Right renal pelvis (tissue), 4 donors: ENCODE results near the gene CDC42EP3. TPM values are rescaled to one million over a fixed set of nuclear protein-coding genes. Genes with fewer than 3 reads are reported as not detected.
A peak's percentile ranks its signal among the peaks of the same experiment; 100 is the strongest.

Experiments used
- DNase-seq, 4 donors: peaks; one replicate each; pipeline ENCODE4 v3.0.0-alpha.2; 2013; ENCODE audit warnings: low read depth in 4 of 4, low spot score in 3 of 4, missing footprints in 1 of 4
- polyA plus RNA-seq, 4 donors: library from polyadenylated mRNA; unstranded; fragments of 120-200 nt; gene quantifications; one replicate each; pipeline ENCODE4 v1.2.1, GENCODE V29; 2013; ENCODE audit not compliant: insufficient read length in 4 of 4

The CDC42EP3 gene
- polyA plus RNA-seq, 4 donors = 50.7 to 59.8 (median 58.6) TPM

DNA sequence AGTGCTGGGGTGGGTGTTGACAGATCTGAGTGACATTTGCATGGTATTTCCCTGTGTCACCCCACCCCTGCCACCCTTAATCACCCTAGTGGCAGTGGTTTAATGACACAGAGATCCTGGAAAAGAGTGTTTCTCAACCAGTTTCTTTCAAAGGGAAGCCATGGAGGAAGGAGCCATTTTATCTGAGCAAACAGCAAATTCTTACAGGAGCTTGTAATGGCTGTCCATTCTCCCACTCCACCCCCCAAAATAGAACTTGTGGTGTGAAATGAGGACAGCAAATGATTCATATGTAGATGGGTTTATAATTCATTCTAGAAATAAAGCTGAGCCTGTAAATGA, 51.5 kb downstream of the CDC42EP3 start:
- DNase-seq = no peak

DNA sequence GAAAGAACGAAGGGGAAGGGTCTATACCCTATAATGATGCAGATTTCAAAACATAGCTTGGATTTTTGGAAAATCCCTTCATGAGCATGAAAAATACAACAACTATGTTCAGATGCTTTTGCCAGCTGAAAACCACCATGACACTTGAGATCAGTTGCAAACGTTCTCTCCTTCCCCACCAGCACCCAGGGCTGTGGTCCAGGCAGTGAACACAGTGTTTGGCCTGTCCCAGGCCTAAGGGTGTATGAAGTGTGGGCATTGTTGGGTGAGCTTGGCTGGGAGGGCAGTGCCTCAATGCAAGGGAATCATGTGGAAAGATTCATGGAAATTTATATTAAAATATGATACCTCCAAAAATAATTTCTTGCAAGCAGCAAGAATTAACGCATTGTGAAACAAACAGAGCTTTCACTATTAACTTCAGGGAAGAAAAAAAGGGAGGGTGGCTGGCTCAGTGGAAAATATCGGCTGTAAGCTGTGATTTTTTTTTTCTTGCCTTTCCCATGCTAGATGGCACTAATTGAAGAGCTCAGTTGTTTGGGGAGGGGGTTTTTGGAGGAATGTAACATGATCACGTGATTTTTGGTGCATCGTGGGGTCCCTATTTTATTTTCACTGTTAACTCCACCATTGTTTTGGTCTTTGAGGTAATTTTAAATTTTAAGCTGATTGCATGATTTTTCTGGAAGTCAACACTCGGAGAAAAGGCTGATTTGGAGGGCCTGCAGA, 52.0 kb downstream of the CDC42EP3 start:
- no peak for DNase-seq

DNA sequence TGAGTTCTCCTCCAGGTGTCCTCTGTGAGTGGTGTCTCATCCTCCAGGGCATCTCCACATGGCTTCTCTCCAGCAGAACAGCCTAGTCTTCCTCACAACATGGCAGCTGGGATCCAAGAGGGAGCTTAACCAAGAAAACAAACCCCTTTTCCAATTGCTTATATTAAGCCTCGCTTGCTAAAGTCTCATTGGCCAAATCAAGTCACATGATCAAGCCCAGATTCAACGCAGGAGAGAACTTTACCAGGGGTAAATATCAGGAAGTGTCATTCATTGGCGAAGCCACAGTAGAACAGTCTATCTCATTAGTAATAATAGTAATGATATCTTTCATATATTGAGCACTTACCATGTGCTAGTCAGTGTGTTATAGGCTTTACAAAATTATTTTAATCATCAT, 53.1 kb downstream of the CDC42EP3 start:
- DNase-seq = no peak

DNA sequence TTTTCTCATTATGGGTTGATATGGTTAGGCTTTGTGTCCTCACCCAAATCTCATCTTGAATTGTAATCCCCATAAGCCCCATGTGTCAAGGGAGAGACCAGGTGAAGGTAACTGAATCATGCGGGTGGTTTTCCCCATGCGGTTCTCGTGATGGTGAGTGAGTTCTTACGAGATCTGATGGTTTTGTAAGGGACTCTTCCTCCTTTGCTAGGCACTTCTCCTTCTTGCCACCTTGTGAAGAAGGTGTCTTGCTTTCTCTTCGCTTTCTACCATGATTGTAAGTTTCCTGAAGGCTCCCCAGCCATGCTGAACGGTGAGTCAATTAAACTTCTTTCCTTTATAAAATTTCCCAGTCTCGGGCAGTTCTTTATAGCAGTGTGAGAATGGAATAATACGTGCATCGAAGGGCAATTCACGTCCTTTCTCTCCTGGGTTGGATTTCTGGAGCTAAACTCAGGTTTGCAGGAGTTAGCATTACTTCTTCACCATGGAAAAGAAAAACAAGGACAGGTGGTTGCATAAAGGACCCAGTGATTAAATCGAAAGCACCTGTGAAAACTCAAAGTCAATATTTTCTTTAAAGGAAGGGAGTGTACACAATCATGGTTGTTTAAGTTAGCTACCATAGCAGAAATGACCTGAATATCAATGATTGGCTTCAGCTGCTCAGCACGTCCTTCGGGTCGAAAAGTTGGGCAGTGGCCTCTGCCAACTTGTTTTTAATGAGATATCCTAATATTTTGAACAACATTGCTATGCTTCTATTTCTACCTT, 54.1 kb downstream of the CDC42EP3 start:
- no peak for DNase-seq

DNA sequence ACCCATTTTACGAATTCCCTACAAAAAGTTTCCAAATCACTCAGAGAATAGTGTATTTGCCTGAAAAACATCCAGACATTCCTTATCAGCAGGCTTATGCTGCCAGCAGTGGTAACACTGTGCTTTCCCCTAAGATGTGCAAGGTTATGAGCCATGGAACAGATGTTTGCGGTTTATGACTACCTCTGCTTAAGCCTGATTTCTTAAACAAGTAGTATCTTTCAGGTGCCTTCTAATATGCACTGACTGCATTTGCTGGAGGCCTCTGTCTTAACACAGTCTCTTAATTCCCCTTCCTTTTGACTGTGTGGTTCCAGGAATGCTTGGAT, 54.8 kb downstream of the CDC42EP3 start:
- no peak for DNase-seq

DNA sequence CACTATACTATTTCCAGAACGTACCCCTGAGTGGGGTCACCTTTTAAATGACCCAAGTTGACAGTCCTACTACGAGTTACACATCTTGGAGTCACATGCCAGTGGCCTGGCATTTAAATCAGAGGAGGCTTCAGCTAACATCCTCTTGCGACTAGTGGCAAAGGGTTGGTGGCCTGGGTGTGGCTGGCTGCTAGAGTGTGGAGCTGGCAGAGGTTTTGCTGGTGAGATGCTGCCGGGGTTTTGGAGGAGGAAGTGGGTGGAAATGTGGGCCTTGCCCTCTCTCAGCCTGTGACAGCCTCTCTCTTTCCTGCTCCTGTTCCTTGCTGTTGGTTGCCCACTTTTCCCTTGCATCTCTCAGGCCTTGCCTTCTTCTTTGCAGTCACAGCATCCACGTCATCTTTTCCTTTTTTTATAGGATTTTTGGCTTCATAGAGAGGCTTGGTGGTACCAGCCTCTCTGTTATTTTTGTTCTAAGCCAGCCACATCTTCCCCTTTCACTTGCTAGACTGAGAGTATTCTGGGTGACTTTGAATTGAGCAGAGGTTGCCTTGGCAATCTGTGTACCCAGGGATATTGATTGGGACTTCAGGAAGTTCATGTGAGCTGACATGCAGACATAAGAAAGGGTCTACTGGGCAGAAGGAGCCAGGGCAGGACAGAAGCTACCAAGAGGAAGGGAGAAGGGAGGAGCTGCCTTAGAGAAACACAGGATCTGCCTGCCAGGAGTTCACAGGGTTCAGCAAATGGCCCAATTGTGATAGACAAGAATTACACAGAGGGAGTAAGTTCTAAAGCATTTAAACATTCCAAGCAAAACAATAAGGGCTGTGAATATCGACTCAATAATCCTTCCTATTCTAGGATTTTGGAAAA, 55.4 kb downstream of the CDC42EP3 start:
- no peak for DNase-seq

DNA sequence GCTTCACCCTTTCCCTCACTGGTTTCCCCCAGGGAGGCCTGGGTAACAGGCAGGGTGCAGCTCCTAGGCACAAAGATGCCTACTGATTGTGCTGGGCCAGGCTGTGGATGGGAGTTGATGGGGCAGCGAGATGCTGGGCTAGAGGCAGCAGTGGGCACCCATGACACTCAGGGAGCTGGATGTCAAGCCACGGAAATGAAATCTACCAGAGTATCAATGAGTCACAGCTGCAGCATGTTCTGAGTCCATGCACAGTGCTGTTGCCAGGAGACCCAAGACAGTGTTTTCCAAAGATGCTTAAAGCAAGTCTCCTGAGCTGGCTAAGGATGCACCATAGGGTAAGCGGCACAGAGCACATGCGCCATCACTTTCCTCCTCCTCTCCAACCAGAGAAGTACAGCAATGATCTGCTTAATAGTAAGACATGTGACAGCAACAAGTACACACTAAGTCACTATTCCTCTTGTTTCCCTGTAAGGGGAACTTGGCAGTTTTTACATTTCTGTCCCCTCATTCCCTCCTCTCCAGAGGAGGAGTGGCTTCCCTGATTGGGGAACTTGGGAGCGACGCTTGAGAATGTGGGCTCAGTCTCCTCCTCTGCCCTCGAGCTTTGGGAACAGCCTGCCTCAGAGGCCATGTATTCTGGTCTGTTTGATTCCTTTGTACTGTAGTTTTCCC, 57.2 kb downstream of the CDC42EP3 start:
- DNase-seq = no peak

DNA sequence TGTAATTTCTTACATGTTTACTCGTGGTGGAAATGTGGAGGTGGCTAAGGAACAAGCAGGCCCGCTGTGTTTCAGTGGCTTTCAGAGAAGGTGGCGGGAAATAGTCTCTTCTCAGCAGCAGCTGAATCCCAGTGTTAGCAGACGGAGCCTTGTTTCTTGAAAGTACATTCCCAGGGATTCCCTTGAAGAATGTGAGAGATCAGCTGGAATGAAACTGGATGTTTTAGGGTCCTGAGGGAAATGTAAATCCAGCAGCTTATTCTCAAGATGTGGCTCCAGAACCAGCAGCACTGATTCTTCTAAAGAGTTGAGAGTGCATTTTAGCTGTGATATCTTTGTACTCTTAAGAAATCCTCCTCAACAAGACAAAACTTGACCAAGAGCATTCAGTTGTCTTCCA, 59.1 kb downstream of the CDC42EP3 start:
- no peak for DNase-seq

DNA sequence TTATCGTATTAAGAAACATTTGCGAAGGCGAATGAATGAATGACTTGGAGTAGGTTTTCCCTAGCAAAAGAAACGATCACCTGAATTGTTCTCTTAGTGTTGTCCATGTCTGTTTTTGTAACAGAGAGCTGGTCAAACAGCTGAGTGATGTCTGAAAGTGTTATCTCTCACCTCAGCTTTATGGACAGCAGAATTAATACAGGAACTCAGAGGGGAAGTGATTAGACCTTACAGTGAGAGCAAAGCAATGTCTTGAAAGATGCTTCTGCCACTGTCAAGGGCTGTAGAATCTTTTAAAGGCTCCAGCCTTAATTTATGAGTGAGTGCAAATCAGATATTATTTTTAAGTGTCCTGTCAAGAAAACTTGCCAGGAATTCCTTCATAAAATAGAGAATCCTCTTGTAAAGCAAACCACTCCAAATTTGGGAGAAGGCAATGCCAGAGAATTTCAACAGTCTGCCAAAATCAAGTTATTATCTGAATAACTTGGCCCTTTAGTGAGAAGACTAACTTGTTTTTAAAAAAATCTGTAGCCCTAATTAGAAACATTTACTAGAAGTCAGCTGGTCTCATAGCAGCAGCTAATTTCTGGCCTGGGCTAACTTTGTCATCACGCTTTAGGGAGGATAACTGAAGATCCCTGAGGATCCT, 60.7 kb downstream of the CDC42EP3 start:
- peak in 1 of 4 donors; percentile 37 for DNase-seq

DNA sequence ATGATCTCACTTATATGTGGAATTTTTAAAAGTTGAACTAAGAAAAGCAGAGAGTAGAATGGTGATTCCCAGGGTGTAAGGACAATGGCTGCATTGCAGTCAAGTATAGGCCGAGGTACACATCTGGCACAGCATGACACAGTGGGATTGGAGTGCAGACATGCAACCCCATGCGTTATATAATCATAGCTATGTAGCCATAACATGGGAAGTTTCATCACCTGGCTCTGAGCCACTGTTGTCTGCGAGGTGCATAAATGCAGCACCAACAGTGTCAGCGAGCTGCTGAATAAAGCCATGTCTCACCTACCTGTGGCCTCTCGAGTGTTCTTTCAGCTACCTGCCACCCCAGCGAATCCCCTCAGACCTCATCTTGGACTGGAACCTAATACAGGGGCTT, 61.7 kb downstream of the CDC42EP3 start:
- DNase-seq = no peak

DNA sequence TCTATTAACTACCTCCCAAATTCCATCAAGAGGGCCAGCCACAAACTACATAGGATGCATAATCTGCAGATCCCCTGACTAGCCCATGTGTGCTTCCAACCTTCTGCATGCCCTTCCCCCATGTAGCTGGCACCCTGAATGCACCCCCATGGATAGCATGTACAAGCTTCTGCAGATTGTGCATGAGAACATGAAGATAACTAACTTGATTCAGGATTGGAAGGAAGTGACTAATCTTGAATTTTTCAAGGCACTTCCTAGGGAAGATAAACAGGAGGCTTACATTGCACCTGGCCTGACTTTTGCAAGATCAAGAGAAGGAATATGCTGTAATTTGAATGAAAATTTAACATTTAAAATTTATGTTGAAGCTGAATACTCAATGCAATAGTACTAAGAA, 66.7 kb downstream of the CDC42EP3 start:
- DNase-seq = no peak

DNA sequence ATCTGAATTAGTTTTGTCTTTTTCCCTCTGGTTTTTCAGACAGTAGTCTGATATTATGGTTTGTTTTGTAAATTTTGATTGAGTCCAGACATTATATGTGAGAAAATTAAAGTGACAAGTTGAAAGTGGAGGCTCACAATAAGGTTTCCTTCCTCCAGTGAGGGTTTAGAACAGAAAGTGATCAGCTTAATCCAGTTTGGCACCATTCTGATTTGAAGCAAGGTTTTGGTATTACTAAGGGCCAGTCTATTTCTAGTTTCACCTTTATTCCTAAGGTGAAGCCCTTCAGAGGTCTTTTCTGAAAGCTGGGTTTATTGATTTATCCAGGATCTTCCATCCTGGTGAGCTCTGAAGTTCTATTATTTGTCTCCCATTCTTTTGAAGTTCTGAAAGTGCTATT, 68.7 kb downstream of the CDC42EP3 start:
- DNase-seq = no peak

DNA sequence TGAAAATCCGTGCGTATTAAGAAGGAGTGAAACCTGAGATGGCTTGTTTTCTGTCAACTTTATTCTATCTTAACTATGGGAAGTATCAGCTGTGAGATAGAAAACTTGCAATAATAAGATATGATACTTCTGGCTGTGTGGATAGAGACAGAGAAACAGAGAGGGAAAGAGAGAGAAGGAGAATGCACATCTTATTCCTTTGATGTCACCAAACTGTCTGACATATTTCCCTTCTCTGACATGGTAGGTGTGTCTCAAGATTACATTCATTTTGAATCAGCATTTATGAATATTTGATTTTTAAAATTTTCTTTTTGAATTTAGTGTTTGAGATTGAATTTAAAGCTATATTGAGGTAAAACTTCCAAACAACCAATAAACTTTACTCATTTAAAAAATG, 69.4 kb downstream of the CDC42EP3 start:
- no peak for DNase-seq

DNA sequence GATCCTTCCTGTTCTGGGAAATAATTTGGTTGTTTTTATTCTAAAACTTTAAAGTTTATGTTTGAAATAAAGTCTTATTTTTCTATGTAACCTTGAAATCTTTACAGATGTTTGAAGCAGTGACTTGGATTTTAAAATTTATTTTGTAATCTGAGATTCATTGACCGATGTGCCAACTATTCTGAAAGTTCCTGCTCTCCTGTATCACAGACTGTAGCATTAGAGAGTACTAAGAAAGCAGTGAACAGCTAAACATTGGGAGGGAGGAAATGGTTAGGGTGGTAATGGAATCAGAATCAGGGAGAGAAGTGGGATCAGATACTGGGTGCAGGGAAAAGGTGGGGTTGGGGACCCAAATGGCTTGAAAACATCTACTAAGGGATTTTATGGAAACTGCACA, 69.9 kb downstream of the CDC42EP3 start:
- DNase-seq = no peak

DNA sequence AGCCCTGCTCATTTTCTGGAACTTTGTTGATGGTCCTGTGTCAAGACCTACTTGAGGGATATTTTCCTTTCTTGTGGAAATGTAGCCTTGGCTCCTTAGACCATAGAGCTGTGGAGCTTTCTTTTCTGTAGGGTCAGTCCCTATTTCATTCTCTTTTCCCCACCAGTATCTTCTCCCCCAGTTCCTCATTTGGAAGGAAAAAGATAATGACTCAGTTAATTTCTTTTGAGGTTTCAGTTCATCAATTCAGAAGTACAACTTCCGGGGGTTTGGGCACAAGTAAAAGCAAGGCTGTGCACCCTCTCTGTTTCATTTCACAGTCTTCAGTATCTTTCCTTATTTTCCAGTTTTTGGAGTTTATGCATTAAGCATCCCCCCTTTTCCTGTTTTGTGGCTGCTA, 70.7 kb downstream of the CDC42EP3 start:
- no peak for DNase-seq

DNA sequence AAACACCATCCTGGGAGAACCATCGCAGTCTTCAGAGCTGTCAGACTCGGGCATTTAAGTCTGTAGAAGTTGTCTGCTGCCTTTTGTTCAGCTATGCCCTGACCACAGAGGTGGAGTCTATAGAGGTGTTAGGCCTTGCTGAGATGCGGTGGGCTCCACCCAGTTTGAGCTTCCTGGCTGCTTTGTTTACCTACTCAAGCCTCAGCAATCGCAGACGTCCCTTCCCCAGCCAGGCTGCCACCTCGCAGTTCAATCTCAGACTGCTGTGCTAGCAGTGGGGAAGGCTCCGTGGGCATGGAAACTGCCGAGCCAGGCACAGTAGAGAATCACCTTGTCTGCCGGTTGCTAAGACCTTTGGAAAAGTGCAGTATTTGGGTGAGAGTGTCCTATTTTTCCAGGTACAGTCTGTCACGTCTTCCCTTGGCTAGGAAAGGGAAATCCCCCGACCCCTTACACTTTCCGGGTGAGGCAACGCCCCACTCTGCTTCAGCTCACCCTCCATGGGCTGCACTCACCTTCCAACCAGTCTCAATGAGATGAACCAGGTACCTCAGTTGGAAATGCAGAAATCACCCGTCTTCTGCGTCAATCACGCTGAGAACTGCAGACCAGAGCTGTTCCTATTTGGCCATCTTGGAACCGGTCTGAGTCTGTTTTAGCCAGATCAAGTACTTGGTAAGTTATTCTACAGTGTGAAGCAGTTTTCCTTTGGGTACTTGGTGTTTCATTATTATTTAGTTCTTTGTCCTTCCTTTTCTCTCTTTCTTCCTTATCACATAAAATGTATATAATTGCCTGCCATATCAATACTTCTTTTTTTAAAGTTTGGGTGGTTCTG, 71.5 kb downstream of the CDC42EP3 start:
- no peak for DNase-seq

DNA sequence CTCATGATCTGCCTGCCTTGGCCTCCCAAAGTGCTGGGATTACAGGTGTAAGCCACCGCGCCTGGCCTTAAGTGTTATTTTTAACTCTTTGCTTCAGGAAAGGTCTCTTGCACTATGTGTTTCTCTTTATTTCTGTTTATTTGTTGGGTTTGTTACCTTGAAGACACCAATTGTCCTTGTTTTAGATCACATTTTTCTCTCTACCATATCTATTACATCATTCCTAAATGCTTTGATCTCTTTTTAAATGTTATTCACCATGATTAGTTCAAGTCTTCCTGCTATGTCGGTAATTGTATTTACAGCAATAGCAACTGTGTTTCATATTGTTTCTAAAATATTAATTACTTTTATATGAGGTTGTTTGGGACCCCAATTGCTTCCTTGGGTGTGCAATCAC, 77.7 kb downstream of the CDC42EP3 start:
- DNase-seq = no peak

DNA sequence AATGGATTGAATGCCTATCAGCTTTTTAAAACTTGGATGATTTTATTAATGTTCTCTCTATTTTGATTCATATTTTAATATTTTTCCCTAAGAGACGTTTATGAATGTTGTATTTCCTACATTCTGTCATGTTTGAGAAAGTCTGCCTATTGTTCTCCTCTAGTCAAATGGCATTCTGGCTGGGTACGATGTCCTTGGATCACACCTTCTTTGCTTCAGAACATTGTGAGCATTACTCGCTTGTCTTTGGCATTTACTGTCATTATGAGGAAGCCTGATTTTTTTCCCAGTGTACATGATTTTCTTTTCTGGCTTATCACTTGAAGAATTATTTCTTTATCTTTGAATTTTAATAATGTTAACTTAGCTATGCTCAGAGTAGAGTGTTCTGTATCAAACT, 78.4 kb downstream of the CDC42EP3 start:
- DNase-seq = no peak
